Lower leg skin (tissue), 3 donors: ENCODE measurements around the gene TSBP1.

Experiments used
- CTCF ChIP-seq, 3 donors: fragments of 450-650 bp; IDR thresholded peaks; one replicate each; pipeline ENCODE4 v1.5.1; 2016; ENCODE audit warnings: antibody characterized with exemption in 3 of 3, mild to moderate bottlenecking in 3 of 3, moderate library complexity in 2 of 3
- POLR2A ChIP-seq, 2 donors: fragments of 450-650 bp; IDR thresholded peaks; one replicate each; pipeline ENCODE4 v1.6.1; 2016 to 2017; ENCODE audit warnings: antibody characterized with exemption in 2 of 2, mild to moderate bottlenecking in 1 of 2, moderate library complexity in 1 of 2

- TF ChIP-seq CTCF (IDR thresholded peaks at IDR 0.05) (no peak), POLR2A (IDR thresholded peaks at IDR 0.05) (no peak)
Observed at GRCh38 chr6:32371229-32371628, 474 bp downstream of the TSBP1 start.
